SK-N-MC (cell line): Measurements from ENCODE around the gene TEDC2.

Experiments
- EZH2 ChIP-seq: fragments of 200-600 bp; sonication (generic); IDR thresholded peaks from one replicate; pipeline ENCODE4 v1.6.1; 2017; ENCODE audit warnings: antibody characterized with exemption
- POLR2AphosphoS5 ChIP-seq: IDR thresholded peaks from 2 replicates; pipeline ENCODE4 v1.6.1; 2012; ENCODE audit warnings: mild to moderate bottlenecking, low read depth, low read length, borderline replicate concordance

GRCh38 chr16:2495041-2495440, 35.1 kb downstream of the TEDC2 start:
- TF ChIP-seq EZH2 (no peak), POLR2AphosphoS5 (no peak)
